Lower lobe of right lung (tissue), 2 donors: ENCODE data around the gene CD4. TPM values are rescaled to one million over a fixed set of nuclear protein-coding genes. Genes with fewer than 3 reads are reported as not detected.

ENCODE experiments used
- ATAC-seq, 2 donors: fragments of 200-7000 bp; cut with Tn5 transposase; one replicate each; pipeline ENCODE4 v1.9.1; 2020 to 2022; ENCODE audit warnings: mild to moderate bottlenecking in 2 of 2, moderate library complexity in 2 of 2
- DNase-seq: peaks from one replicate; pipeline ENCODE4 v3.0.0-alpha.2; 2020
- H3K27ac ChIP-seq: fragments of 200-600 bp; one replicate; pipeline ENCODE4 v1.8.0; 2022
- H3K27me3 ChIP-seq: fragments of 200-600 bp; one replicate; pipeline ENCODE4 v1.8.0; 2022; ENCODE audit warnings: low read depth
- H3K36me3 ChIP-seq: fragments of 200-600 bp; one replicate; pipeline ENCODE4 v1.8.0; 2022; ENCODE audit warnings: mild to moderate bottlenecking
- H3K4me1 ChIP-seq: fragments of 200-600 bp; one replicate; pipeline ENCODE4 v1.8.0; 2022
- H3K4me3 ChIP-seq: fragments of 200-600 bp; one replicate; pipeline ENCODE4 v1.8.0; 2022; ENCODE audit warnings: mild to moderate bottlenecking
- H3K9me3 ChIP-seq: fragments of 200-600 bp; one replicate; pipeline ENCODE4 v1.8.0; 2022
- intact Hi-C: fragments of 100-400 bp; cut with DNase I; formaldehyde crosslinking; loops from one replicate; pipeline ENCODE4 v1.11.0; 2022
- total RNA-seq: library from RNA; stranded (reverse); fragmentation: NEBNext Ultra II Directional; extraction: Animal tissue kit (Norgen Biotek cat#: 25700); gene quantifications from one replicate; pipeline ENCODE4 v1.2.1, GENCODE V29; 2021
- TF ChIP-seq, protein P1 (sequence below): fragments of 200-600 bp; IDR thresholded peaks from one replicate; pipeline ENCODE4 v1.8.0; 2022; ENCODE audit warnings: antibody characterized with exemption, mild to moderate bottlenecking
- donor health status: DM: no; HTN: yes; CAD: no; lungs with severe emphysema.

CD4 gene
- total RNA-seq, 1 donor from 2014 or later = 80.3 TPM

GRCh38 chr12:6821591-6822425 lies 32.5 kb downstream of the CD4 start, which contains the start of gene GPR162:
Gene GPR162 (plus strand): TSS chr12:6821821. CDS start chr12:6823899, 2,078 bp downstream.
- TF ChIP-seq, protein P1, sequence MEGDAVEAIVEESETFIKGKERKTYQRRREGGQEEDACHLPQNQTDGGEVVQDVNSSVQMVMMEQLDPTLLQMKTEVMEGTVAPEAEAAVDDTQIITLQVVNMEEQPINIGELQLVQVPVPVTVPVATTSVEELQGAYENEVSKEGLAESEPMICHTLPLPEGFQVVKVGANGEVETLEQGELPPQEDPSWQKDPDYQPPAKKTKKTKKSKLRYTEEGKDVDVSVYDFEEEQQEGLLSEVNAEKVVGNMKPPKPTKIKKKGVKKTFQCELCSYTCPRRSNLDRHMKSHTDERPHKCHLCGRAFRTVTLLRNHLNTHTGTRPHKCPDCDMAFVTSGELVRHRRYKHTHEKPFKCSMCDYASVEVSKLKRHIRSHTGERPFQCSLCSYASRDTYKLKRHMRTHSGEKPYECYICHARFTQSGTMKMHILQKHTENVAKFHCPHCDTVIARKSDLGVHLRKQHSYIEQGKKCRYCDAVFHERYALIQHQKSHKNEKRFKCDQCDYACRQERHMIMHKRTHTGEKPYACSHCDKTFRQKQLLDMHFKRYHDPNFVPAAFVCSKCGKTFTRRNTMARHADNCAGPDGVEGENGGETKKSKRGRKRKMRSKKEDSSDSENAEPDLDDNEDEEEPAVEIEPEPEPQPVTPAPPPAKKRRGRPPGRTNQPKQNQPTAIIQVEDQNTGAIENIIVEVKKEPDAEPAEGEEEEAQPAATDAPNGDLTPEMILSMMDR = no peak
- H3K4me3 ChIP-seq = peak within 1 kb of the TSS; percentile 54
- no peaks in the 10 kb centered on the region for H3K9me3 ChIP-seq
- DNase-seq (peak; percentile 69), ATAC-seq (peak; percentile 47 to 51)
- H3K4me1 ChIP-seq = peaks cover 8% of the 10 kb centered on the region
- H3K27me3 ChIP-seq = peaks cover 20% of the 10 kb centered on the region
- intact Hi-C loops = no loop called here
- H3K36me3 ChIP-seq = peaks cover 7% of the 10 kb centered on the region
- H3K27ac ChIP-seq = peak within 1 kb of the TSS; percentile 56

GRCh38 chr12:6822426-6823135 lies 33.3 kb downstream of the CD4 start:
- no peak overlapping the region for H3K27ac ChIP-seq
- intact Hi-C loops = no loop called here
- TF ChIP-seq, protein P1 = no peak
- DNase-seq = no peak
- no peaks in the 10 kb centered on the region for H3K9me3 ChIP-seq
- peaks cover 14% of the 10 kb centered on the region for H3K4me1 ChIP-seq
- no peak for ATAC-seq
- peak overlapping the region; percentile 54 for H3K4me3 ChIP-seq
- no peaks in the 10 kb centered on the region for H3K36me3 ChIP-seq
- peaks cover 27% of the 10 kb centered on the region for H3K27me3 ChIP-seq

DNA sequence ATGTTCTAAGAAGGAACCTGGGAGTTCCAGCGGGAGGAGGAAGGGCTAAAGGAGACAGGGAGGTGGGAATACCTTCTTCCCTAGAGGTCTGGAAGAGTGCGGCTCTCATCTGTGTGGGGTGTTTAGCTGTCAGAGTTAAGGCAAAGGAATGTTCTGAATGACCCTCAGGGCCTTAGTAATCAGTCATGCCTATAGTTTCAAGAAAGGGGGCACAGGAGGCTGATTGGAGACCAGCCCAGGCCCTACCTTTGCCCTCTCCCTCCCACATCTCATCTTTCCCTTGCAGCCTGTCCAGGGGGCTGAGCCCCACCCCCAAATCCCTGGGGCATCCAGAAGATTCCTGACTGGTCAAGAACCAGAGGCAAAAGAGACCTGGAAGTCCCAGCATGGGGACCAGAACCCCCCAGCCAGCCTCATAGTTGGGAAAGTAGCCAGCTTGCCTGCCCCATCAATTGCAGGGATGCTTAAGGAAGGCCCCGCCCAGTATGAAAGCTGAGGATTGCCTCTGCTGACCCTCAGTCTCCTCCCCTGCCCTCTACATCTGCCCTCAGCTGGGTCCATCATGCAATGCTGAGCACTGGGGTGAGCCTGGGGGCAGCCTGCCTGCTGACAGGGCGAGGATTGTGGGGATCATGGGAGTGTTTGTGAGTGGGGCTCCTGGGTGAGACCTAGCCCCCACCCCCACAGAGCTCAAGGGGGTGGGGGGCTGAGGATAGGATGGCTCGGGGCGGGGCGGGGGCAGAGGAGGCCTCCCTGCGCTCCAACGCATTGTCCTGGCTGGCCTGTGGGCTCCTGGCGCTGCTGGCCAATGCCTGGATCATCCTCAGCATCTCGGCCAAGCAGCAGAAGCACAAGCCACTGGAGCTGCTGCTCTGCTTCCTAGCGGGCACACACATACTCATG lies 34.1 kb downstream of the CD4 start:
- Histone ChIP-seq H3K27me3 (peaks cover 27% of the 10 kb centered on the region), H3K9me3 (no peaks in the 10 kb centered on the region), H3K4me3 (no peak overlapping the region), H3K27ac (no peak overlapping the region), H3K4me1 (peaks cover 14% of the 10 kb centered on the region), H3K36me3 (no peaks in the 10 kb centered on the region)
- TF ChIP-seq, protein P1 = no peak
- ATAC-seq (no peak), DNase-seq (no peak)
- intact Hi-C loops = no loop called here

DNA sequence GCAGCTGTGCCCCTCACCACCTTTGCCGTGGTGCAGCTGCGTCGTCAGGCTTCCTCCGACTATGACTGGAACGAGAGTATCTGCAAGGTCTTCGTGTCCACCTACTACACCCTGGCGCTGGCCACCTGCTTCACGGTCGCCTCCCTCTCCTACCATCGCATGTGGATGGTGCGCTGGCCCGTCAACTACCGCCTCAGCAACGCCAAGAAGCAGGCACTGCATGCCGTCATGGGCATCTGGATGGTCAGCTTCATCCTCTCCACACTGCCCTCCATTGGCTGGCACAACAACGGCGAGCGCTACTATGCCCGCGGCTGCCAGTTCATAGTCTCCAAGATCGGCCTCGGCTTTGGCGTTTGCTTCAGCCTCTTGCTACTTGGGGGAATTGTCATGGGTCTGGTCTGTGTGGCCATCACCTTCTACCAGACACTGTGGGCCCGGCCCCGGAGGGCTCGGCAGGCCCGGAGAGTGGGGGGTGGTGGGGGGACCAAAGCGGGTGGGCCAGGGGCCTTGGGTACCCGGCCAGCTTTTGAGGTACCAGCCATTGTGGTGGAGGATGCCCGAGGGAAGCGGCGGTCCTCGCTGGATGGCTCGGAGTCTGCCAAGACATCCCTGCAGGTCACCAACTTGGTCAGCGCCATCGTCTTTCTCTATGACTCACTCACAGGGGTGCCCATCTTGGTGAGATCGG lies 34.9 kb downstream of the CD4 start:
- Histone ChIP-seq H3K4me1 (peaks cover 21% of the 10 kb centered on the region), H3K27ac (no peak overlapping the region), H3K27me3 (peaks cover 30% of the 10 kb centered on the region), H3K36me3 (no peaks in the 10 kb centered on the region), H3K4me3 (no peak overlapping the region), H3K9me3 (no peaks in the 10 kb centered on the region)
- intact Hi-C loops = no loop called here
- ATAC-seq (no peak), DNase-seq (no peak)
- TF ChIP-seq, protein P1 = no peak
